ENCODE results near the gene PCLAF.

GRCh38 chr15:64387562-64388168 lies 6.4 kb upstream of the PCLAF start, which contains the start of gene TRIP4:
- TF ChIP-seq POLR2A (IDR thresholded peaks at IDR 0.05): peak; percentile 52
- peak in 1 of 3 donors; percentile 21 for TF ChIP-seq CTCF (IDR thresholded peaks at IDR 0.05)
